ENCODE measurements around the gene CD36.

The CD36 gene

GRCh38 chr7:80637911-80638765, at the start of gene CD36:
Gene CD36, plus strand, starts transcription at chr7:80638642. Its CDS starts 8,099 bp downstream, at chr7:80646741.
- DNase-seq (ENCODE audit: low read depth in 2 of 2), result no peak

DNA sequence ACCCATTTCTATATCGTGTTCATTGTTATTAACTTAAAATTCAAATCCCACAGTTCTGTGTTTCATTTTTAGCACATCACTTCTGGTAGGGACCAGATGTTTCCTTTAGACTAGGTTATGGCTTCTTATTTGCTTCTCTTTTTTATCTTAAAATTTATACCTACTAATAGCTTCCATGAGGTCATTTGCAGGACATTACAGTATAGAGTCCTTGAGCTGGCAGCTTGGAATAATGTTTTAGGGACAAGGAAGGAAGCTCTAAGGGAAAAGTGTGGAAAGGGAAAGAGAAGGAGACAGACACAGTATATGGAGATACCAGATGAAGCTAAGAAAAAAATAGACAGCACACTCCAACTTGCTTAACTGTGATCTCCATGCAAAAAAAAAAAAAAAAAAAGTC, 48.8 kb upstream of the CD36 start:
- no peak for DNase-seq (ENCODE audit: low read depth in 2 of 2)

DNA sequence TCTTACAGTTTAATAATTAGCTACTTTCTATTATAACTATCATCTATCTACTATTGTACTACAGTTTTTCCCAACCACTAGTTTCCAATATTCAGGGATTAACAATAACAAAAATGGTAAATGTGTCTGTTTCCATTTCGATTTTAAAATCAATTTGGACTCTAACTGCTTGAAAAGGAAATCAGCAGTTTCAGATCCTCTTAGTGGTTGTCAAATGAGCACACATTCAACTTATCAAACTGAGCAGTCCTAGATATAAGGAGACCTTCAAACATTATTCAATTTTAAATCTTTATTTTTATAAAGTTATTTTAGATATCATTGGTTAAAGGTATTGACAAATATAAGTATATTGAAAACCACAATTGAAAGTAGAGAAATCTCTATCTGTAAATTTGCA, 46.8 kb upstream of the CD36 start:
- no peak for DNase-seq (ENCODE audit: low read depth in 2 of 2)

DNA sequence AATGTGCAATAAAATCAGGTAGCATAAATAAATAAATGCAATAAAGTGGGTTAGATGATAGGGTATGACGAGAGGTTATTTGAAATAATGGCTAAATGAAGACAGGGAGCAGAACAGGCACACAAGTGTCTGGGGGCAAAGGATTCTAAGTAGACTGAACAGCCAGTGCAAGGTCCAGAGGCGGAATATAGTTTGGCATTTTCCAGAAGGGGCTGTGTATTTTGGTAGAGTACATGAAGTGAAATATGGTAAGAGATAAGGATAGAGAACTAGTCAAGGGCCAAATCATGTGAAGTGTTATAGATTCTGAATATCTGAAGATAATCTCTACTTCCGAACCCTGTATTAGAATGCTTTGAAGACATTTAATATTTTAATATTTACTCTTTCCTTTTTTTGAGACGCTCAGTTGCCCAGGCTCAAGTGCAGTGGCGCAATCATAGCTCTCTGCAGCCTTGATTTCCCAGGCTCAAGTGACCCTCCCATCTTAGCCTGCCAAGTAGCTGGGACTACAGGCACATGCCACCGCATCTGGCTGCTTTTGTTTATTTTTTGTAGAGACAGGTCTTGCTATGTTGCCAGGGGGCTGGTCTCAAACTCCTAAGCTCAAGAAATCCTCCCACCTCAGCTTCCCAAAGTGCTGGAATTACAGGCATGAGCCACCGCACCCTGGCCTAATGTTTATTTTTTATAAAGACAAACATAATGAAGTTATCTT, 44.4 kb upstream of the CD36 start:
- DNase-seq (ENCODE audit: low read depth in 2 of 2), result no peak

- no peak for DNase-seq (ENCODE audit: low read depth in 2 of 2)
These were observed 41.4 kb upstream of the CD36 start for GRCh38 chr7:80596933-80597517.

GRCh38 chr7:80597875-80598274, 40.6 kb upstream of the CD36 start:
- DNase-seq (ENCODE audit: low read depth in 2 of 2), result no peak

- DNase-seq (ENCODE audit: low read depth in 2 of 2), result no peak
These were observed 38.4 kb upstream of the CD36 start for GRCh38 chr7:80600046-80600445.

- DNase-seq (ENCODE audit: low read depth in 2 of 2), result no peak
These were observed 36.4 kb upstream of the CD36 start for GRCh38 chr7:80601999-80602398.

DNA sequence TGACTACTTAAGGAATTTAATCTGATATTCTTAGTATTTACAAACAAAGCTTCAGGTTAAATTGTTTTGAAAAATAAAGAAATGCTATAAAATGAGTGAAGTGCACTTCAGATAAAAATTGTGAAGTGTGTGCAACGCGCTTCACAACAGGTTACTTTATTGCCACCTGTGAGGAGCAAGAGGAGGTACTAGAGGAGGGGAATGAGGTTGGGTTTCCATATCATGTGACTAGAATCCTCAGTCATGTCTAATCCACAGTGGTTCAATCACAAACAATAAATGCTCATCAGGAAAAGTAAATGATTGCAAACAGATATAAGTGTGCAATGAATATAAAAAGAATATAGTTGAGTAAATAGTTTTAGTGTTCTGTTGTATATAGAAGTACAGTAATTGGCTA, 34.5 kb upstream of the CD36 start:
- DNase-seq (ENCODE audit: low read depth in 2 of 2), result no peak

DNA sequence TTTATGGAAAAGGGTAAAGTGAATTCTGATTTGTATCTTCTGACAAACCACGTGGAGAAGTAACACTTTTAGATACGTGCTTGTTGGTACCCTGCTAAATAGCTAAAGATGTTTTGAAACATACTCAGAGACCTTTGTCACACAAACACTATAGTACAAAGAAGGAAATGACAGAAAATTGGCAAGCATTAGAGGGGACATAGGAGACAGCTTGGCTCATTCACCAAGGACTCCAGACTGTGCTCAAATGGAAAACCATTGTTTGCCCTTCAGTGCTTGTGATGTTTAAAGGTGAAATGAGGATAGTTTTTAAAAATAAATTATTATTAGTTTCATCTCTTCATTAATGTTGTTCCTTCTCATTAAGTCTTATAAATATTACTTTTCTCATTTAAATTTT, 34.0 kb upstream of the CD36 start:
- no peak for DNase-seq (ENCODE audit: low read depth in 2 of 2)

DNA sequence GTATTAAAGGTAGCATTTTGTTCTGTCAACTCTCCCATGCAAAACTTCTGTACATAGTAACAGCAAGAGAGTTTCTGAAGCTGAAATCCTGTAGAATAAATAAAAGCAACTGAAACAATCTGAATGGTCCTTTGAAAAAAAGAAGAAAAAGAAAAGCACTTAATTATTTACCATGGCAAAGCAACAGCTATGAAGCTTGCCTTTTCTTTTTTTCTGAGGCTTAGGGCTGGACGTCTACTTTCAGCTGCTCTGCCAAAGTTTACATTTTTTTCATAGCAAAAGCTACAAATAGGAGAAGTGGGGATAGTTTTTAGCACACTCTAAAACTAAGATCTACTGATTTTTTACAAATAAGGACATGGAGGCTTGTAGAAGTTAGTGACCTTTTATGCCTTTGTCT, 31.3 kb upstream of the CD36 start:
- DNase-seq (ENCODE audit: low read depth in 2 of 2), result no peak

GRCh38 chr7:80608336-80608735, 30.1 kb upstream of the CD36 start:
- no peak for DNase-seq (ENCODE audit: low read depth in 2 of 2)

DNA sequence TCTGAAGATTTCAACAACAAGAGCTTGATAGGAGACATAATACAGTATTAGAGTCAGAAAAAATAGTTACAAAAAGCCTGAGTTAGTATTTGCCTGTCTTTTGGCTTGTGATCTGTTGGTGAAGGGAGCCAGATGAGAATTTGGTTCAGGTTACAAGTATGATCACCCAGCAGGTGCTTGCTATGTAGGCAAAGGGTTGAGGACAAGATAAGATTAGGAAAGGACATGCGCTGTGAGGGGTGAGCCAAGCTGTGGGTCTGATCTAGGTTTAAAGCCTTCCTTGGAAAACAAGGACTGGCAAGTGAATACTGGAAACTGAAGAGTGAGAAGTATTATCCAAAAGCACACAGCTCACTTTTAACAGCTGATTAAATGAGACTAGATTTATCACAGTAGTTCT, 28.7 kb upstream of the CD36 start:
- DNase-seq (ENCODE audit: low read depth in 2 of 2), result no peak

- DNase-seq (ENCODE audit: low read depth in 2 of 2), result no peak
These were observed 27.1 kb upstream of the CD36 start for GRCh38 chr7:80611353-80611752.

- no peak for DNase-seq (ENCODE audit: low read depth in 2 of 2)
These were observed 26.7 kb upstream of the CD36 start for GRCh38 chr7:80611779-80612178.

DNA sequence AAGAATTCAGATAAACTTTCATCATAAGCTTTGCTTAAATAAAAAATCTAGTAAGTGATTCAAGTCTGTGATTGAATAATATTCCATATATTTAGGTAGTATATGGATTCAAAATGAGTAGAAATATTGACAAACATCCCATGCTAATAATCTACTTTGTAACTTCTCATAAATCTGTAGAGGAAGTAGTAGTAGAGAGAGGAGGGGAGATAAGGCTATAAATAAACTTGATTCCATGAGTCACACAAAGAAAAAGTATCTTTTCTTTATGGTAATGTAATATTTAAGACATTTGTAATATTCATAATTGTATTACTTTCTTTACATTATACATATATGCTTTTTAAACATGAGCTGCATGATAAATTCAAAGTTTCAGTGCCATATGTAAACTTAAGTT, 25.6 kb upstream of the CD36 start:
- no peak for DNase-seq (ENCODE audit: low read depth in 2 of 2)

DNA sequence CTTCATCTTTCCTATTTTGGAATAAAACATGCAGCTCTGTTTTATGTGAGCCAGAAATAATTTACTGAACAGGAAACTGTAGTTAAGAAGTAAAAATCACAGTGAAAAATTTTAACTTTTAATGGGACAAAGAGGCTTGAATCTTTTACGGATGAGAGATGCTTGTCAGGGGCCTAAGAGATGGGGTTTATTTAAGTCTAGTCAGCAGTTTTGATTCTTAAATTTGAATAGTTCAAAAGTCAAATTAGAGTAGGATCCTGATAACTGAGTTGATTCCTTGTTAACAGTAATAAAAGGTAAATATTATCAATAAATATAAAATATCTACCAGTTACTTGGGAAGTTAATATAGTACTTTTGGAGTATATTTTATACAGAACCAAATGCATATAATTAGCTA, 24.9 kb upstream of the CD36 start:
- no peak for DNase-seq (ENCODE audit: low read depth in 2 of 2)

DNA sequence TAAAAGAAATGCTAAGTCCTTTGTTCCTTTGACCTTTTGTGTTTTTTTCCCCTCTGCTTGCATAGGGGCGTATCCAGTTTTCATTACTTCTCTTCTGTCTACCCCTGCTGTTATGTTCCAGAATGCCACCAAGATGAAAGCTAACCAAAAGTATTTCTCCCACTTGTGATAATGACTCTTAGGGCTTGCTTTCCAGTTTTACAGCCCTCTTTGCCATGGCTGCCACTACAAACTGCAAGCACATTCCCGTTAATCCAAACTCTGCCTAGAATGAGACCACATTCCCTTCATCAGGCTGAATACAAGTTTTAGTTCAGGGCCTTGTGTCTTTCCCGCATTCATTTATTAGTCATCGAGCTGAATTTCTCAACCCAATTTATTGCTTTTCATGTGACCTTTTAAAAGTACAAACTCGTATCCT, 23.6 kb upstream of the CD36 start:
- DNase-seq (ENCODE audit: low read depth in 2 of 2), result no peak

DNA sequence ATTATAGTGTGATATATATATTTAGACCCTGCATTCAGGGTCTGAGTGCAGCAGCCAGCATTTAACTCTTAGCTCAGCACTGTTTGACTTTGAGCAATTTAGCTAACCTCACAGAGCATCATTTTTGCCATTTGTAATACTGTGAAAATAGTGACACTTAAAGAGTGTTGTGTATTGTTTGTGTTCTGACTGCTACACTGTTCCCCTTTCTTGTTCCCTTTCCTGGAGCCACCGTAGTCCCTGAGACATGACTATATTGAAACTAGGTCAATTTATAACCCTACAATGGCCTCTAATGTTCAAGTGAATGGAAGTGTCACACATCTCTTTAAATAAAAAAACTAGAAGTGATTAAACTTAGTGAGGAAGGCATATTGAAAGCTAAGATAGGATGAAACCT, 20.3 kb upstream of the CD36 start:
- no peak for DNase-seq (ENCODE audit: low read depth in 2 of 2)

DNA sequence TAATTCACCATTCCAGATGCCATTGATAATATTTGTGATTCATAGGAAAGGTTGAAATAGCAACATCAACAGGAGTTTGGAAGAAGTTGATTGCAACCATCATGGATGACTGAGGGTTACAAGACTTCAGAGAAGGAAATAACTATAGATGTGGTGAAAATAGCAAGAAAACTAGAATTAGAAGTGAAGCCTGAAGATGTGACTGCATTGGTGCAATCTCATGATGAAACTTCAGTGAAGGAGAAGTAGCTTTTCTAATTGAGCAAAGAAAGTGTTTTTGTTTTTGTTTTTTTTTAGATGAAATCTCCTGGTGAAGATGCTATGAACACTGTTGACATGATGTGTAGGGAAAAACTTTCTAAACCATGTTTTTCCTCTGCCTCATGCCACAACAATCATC, 18.7 kb upstream of the CD36 start:
- DNase-seq (ENCODE audit: low read depth in 2 of 2), result no peak

DNA sequence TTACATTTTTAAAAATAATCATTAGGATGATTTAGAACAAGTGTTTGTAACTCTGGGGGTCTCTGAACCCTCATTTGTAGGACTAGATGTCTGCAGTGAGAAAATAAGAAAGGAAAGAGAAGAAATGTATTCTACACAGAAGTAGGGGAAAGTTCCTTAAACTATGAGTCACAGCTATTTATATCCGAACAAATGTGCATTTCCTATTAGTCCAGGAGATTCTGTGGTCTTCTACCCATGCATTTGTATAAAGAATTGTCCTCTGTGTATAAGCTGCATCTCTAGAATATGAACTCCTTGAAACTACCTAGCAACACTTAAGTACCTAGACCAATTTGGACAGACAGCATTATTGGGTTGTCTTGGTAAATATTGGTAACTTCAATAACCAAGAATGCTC, 15.9 kb upstream of the CD36 start:
- DNase-seq (ENCODE audit: low read depth in 2 of 2), result no peak

GRCh38 chr7:80623503-80624252, 14.8 kb upstream of the CD36 start:
- no peak for DNase-seq (ENCODE audit: low read depth in 2 of 2)
